HL-60 (cell line): ENCODE measurements around the gene IRF7.

Source experiments
- CTCF ChIP-seq: IDR thresholded peaks from one replicate; pipeline ENCODE4 v1.5.1; 2011; ENCODE audit warnings: low read length, control low read depth, inconsistent platforms; ENCODE audit not compliant: insufficient read depth
- POLR2AphosphoS5 ChIP-seq: IDR thresholded peaks from 2 replicates; pipeline ENCODE4 v1.6.1; 2012; ENCODE audit warnings: low read depth
- REST ChIP-seq: IDR thresholded peaks from 2 replicates; pipeline ENCODE4 v1.6.1; 2012; ENCODE audit warnings: low read depth; ENCODE audit not compliant: insufficient replicate concordance
- SPI1 ChIP-seq: IDR thresholded peaks from 2 replicates; pipeline ENCODE4 v1.6.1; 2012; ENCODE audit warnings: low read depth, mild to moderate bottlenecking, borderline replicate concordance

- TF ChIP-seq POLR2AphosphoS5 (no peak), CTCF (no peak), REST (no peak), SPI1 (no peak)
Measured at GRCh38 chr11:623349-623869, 7.7 kb upstream of the IRF7 start.
